Mucosa of descending colon (tissue), 3 donors: Measurements from ENCODE around the gene PXYLP1. TPM values are rescaled to one million over a fixed set of nuclear protein-coding genes. Genes with fewer than 3 reads are reported as not detected.
A peak's percentile ranks its signal among the peaks of the same experiment; 100 is the strongest.

ENCODE experiments used
- ATAC-seq: fragments of 200-7000 bp; cut with Tn5 transposase; one replicate; pipeline ENCODE4 v1.9.1; 2020; ENCODE audit warnings: mild to moderate bottlenecking, moderate library complexity
- DNase-seq, 3 donors: peaks; one replicate each; pipeline ENCODE4 v3.0.0-alpha.2; 2020
- H3K36me3 ChIP-seq: fragments of 200-600 bp; one replicate; pipeline ENCODE4 v1.8.0; 2021; ENCODE audit warnings: low read depth, mild to moderate bottlenecking
- H3K4me1 ChIP-seq: fragments of 200-600 bp; one replicate; pipeline ENCODE4 v1.8.0; 2021; ENCODE audit warnings: low read depth, mild to moderate bottlenecking
- H3K4me3 ChIP-seq: fragments of 200-600 bp; one replicate; pipeline ENCODE4 v1.8.0; 2021; ENCODE audit warnings: mild to moderate bottlenecking
- H3K9me3 ChIP-seq: fragments of 200-600 bp; one replicate; pipeline ENCODE4 v1.8.0; 2021; ENCODE audit warnings: mild to moderate bottlenecking
- intact Hi-C, 2 donors: fragments of 100-400 bp; cut with DNase I in 1 of 2; cut with micrococcal nuclease in 1 of 2; formaldehyde crosslinking; loops; one replicate each; pipeline versions ENCODE4 v1.11.0 to v1.11.1; 2022; cut with DNase I, micrococcal nuclease
- total RNA-seq, 3 donors: library from RNA; stranded (reverse); fragmentation: NEBNext Ultra II Directional in 2 of 3; extraction: Animal tissue kit (Norgen Biotek cat#: 25700) in 2 of 3; gene quantifications; one replicate each; pipeline versions ENCODE4 v1.2.1 to v1.2.4, GENCODE V29; 2021 to 2023
- TF ChIP-seq, protein P1 (sequence below): fragments of 200-600 bp; IDR thresholded peaks from one replicate; pipeline ENCODE4 v1.8.0; 2022; ENCODE audit warnings: antibody characterized with exemption, mild to moderate bottlenecking
- donor health status: DM: no; HTN: no; CAD: no; lungs with moderate emphysema.
- donor health status: DM: no; HTN: no; CAD: no.
- donor health status: DM: no; HTN: yes; CAD: no.

PXYLP1 gene
- total RNA-seq, 3 donors from 2014 or later = 9.9 to 13.7 (median 10.5) TPM

DNA sequence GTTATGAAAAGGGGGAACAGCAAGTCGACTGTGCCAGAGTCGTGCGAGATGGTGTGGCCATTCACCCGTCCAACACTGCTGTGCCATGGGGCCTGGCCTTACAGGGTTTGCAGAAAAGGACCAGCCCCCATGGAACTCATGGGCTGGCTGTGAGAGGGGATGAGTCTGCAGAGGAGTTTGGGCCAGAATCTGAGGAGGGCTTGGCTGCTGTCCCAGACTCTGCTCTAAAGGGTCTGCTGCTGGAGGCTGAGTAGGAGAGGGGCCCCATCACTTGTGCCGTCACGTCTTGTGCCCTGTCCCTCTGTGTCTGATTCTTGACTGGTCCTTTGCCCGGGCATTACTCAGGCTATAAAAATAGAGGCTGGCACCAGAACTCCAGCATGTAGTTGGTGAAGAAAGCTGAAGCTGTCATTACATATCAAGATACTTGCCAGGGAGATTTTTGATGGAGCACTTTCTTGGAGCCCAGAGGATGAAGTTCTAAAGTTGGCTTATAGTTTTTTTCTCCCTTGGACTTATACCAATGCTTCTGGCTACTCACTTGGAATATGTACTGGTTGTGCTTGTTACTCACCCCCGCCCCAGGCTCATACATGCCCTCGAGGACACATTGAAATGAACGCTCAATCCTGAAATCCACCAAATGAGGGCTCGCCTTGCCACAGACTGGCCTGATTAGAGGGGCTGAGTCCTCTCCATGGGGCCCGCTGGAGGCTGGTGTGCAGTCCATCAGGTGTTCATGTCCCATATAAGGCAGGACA is 10.2 kb downstream of the PXYLP1 start:
- no peaks in the 10 kb centered on the region for H3K9me3 ChIP-seq
- H3K4me3 ChIP-seq = no peak overlapping the region
- intact Hi-C loops = no loop called here
- ATAC-seq = no peak
- no peak for DNase-seq
- no peaks in the 10 kb centered on the region for H3K36me3 ChIP-seq
- TF ChIP-seq, protein P1, sequence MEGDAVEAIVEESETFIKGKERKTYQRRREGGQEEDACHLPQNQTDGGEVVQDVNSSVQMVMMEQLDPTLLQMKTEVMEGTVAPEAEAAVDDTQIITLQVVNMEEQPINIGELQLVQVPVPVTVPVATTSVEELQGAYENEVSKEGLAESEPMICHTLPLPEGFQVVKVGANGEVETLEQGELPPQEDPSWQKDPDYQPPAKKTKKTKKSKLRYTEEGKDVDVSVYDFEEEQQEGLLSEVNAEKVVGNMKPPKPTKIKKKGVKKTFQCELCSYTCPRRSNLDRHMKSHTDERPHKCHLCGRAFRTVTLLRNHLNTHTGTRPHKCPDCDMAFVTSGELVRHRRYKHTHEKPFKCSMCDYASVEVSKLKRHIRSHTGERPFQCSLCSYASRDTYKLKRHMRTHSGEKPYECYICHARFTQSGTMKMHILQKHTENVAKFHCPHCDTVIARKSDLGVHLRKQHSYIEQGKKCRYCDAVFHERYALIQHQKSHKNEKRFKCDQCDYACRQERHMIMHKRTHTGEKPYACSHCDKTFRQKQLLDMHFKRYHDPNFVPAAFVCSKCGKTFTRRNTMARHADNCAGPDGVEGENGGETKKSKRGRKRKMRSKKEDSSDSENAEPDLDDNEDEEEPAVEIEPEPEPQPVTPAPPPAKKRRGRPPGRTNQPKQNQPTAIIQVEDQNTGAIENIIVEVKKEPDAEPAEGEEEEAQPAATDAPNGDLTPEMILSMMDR = no peak
- H3K4me1 ChIP-seq = no peaks in the 10 kb centered on the region

DNA sequence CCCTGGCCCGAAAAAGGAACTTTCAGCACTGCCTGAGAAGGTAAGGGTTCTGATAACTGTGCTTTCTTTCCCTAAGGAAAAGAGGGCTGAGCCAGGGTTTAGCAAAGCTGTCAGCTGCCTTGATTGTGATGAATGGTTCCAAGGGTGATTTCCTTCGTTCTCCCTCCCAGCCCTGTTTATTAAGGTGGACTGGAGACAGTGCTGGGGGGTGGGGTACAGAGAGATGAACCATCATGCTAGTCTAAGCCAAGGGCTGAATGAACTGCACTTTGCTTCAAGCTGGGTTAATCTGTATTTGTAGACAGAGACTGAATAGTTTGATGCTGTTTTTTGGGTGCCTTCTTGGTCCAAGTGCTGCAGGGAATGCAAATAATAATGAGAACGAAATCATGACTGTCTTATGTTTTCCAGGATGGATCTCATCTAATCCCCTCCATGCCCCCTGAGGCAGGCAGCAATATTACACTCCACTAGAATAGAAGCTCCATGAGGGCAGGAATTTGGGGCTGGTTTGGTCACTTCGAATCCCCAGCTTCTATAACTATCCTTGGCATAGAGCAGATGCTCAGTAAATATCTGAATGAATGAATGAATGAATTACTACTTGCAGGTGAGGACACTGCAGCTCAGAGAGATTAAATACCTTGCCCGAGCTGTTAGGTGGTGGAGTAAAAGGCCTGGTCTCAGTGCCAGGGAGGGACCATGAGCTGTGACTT is 10.9 kb downstream of the PXYLP1 start:
- Histone ChIP-seq H3K4me1 (no peaks in the 10 kb centered on the region), H3K9me3 (no peaks in the 10 kb centered on the region), H3K36me3 (no peaks in the 10 kb centered on the region), H3K4me3 (no peak overlapping the region)
- intact Hi-C loops = no loop called here
- TF ChIP-seq, protein P1 = no peak
- no peak for DNase-seq
- ATAC-seq = no peak

- TF ChIP-seq, protein P1 = no peak
- H3K9me3 ChIP-seq = no peaks in the 10 kb centered on the region
- intact Hi-C loops = no loop called here
- H3K4me1 ChIP-seq = no peaks in the 10 kb centered on the region
- no peaks in the 10 kb centered on the region for H3K36me3 ChIP-seq
- H3K4me3 ChIP-seq = no peak overlapping the region
- peak; percentile 39 for ATAC-seq
- DNase-seq = no peak
These were observed 11.7 kb downstream of the PXYLP1 start for GRCh38 chr3:141243271-141243707.

DNA sequence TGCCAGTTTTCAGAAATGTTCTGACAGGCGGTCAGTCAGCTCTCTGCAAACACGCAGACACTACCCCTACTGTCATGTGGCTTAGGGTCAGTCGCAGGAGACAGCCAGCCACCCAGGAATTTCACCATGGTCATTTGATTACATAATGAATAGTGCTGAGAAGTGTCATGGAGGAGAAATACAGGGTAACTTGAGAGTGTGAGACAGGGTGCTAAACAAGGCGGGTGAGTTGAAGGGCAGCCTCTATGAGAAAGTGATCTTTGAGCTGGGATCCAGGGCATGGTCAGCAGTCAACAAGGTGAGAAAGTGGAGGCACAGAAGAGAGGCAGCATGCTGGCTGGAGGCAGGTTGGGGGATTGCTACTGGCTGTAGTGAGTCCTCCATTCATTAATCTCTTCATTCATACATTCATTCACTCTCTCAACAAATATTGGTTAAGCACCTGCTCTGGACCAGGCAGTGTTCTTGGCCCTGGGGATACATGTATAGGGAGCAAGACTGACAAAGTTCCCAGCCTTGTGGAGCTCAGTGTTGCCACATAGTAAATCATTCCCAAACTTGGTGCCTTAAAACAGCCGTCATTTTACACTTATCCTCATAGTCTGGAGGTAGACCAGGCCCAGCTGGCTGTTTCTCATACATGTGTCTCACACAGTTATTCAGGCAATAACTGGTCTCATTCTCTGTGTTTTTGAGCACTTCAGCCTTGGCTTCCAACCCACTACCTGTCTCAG is 14.8 kb downstream of the PXYLP1 start:
- Histone ChIP-seq H3K4me3 (no peak overlapping the region), H3K4me1 (no peaks in the 10 kb centered on the region), H3K36me3 (no peaks in the 10 kb centered on the region), H3K9me3 (no peaks in the 10 kb centered on the region)
- intact Hi-C loops = no loop called here
- no peak for ATAC-seq
- TF ChIP-seq, protein P1 = no peak
- DNase-seq = no peak

DNA sequence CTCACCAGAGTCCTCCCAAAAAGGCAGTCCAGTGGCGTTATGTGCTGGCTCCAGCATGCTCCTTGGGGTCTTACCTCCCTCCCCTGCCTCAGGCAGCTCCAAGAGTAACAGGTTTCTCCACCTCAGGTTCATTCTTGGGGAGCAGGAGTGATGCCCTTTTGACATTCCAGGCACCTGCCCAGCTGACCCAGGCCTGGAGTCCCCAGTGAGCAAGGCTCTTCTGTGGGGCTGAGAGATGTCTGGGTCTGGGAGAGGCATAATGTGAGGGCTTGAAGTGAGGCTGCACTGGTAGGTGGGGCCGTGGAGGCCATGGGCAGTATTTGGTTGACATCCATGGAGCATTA is 15.3 kb downstream of the PXYLP1 start:
- H3K36me3 ChIP-seq = no peaks in the 10 kb centered on the region
- no peak for DNase-seq
- H3K9me3 ChIP-seq = no peaks in the 10 kb centered on the region
- H3K4me1 ChIP-seq = no peaks in the 10 kb centered on the region
- no peak overlapping the region for H3K4me3 ChIP-seq
- intact Hi-C loops = no loop called here
- TF ChIP-seq, protein P1 = no peak
- ATAC-seq = no peak
